Measurements from ENCODE around the gene MOSPD3. TPM values are rescaled to one million over a fixed set of nuclear protein-coding genes. Genes with fewer than 3 reads are reported as not detected.
A peak's percentile ranks its signal among the peaks of the same experiment; 100 is the strongest.

Gene MOSPD3
- total RNA-seq, 2 experiments from 2014 or later = 10.4 to 12.0 TPM

DNA sequence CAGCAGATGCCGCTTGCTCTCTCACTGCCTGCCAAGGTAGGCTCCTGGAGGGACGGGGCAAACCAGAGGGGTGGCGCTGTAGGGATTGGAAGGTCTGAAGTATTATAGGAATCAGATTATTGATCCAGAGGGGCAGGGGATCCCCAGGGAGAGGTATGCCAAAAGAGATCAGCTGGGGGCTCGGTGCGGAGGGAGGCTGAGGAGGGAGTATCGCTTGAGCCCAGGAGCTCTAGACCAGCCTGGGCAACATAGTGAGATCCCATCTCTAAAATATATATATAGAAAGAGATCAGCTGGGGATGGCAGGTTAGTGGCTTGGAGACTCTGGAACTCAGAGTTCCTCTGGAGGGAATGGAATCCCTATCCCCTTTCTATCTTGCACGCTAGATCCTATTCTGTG, 17.2 kb upstream of the MOSPD3 start:
- no peaks in the 10 kb centered on the region for H4K20me1 ChIP-seq (ENCODE audit: insufficient read depth, low read length)
- no TSS peak for BruUV-seq (replicated peaks)
- TF ChIP-seq EZH2phosphoT487 (IDR thresholded peaks at IDR 0.05; ENCODE audit: borderline replicate concordance, low read depth, low read length) = no peak
- TF ChIP-seq CTCF (conservative IDR thresholded peaks at IDR 0.05; ENCODE audit: low read length) = no peak
- H2AFZ ChIP-seq (ENCODE audit: low read length) = no peak overlapping the region
- H3K4me1 ChIP-seq (ENCODE audit: insufficient read depth, low read length, poor library complexity, severe bottlenecking) = no peaks in the 10 kb centered on the region
- ChIA-PET CTCF (ENCODE audit: unreplicated experiment) (no interaction called here), POLR2A (interaction anchor here (0.6 to 2.2 kb wide), 2 partner anchors 10 to 13 kb away, joined by 3 to 12 read pairs; partner anchors contain the start of genes FBXO24 and LRCH4)
- H3K4me3 ChIP-seq (ENCODE audit: low read depth, low read length, poor library complexity, severe bottlenecking) = no peak overlapping the region
- intact Hi-C loops (cut with micrococcal nuclease; ENCODE audit: unreplicated experiment) = no loop called here
- no peaks in the 10 kb centered on the region for H3K79me2 ChIP-seq (ENCODE audit: insufficient read depth, low read depth, low read length)
- no peaks in the 10 kb centered on the region for H3K36me3 ChIP-seq (ENCODE audit: insufficient read depth, low read length)
- no peak overlapping the region for H3K27ac ChIP-seq (ENCODE audit: low read depth, low read length, poor library complexity, severe bottlenecking)
- no peaks in the 10 kb centered on the region for H3K9me2 ChIP-seq (ENCODE audit: insufficient read depth, low read length)
- no peak for DNase-seq (ENCODE audit: low spot score)
- no peaks in the 10 kb centered on the region for H3K9me3 ChIP-seq (ENCODE audit: low read length)
- H3K4me2 ChIP-seq (ENCODE audit: low read length) = no peak overlapping the region

- peaks cover 1% of the 10 kb centered on the region for H3K4me1 ChIP-seq (ENCODE audit: insufficient read depth, low read length, poor library complexity, severe bottlenecking)
- H4K20me1 ChIP-seq (ENCODE audit: insufficient read depth, low read length) = no peaks in the 10 kb centered on the region
- H3K79me2 ChIP-seq (ENCODE audit: insufficient read depth, low read depth, low read length) = no peaks in the 10 kb centered on the region
- H3K27ac ChIP-seq (ENCODE audit: low read depth, low read length, poor library complexity, severe bottlenecking) = no peak overlapping the region
- DNase-seq (ENCODE audit: low spot score) = no peak
- H3K4me3 ChIP-seq (ENCODE audit: low read depth, low read length, poor library complexity, severe bottlenecking) = no peak overlapping the region
- no peaks in the 10 kb centered on the region for H3K9me3 ChIP-seq (ENCODE audit: low read length)
- ChIA-PET CTCF (ENCODE audit: unreplicated experiment) (no interaction called here), POLR2A (interaction anchor here (0.6 to 1.2 kb wide), 2 partner anchors 10 to 252 kb away, joined by 4 read pairs; no protein-coding TSS in a partner anchor)
- H3K4me2 ChIP-seq (ENCODE audit: low read length) = no peak overlapping the region
- H3K36me3 ChIP-seq (ENCODE audit: insufficient read depth, low read length) = no peaks in the 10 kb centered on the region
- no peaks in the 10 kb centered on the region for H3K9me2 ChIP-seq (ENCODE audit: insufficient read depth, low read length)
- intact Hi-C loops (cut with micrococcal nuclease; ENCODE audit: unreplicated experiment) = no loop called here
- no TSS peak for BruUV-seq (replicated peaks)
- TF ChIP-seq CTCF (conservative IDR thresholded peaks at IDR 0.05; ENCODE audit: low read length) (no peak), EZH2phosphoT487 (IDR thresholded peaks at IDR 0.05; ENCODE audit: borderline replicate concordance, low read depth, low read length) (no peak)
- no peak overlapping the region for H2AFZ ChIP-seq (ENCODE audit: low read length)
These were observed 13.9 kb upstream of the MOSPD3 start for GRCh38 chr7:100598425-100598824.

DNA sequence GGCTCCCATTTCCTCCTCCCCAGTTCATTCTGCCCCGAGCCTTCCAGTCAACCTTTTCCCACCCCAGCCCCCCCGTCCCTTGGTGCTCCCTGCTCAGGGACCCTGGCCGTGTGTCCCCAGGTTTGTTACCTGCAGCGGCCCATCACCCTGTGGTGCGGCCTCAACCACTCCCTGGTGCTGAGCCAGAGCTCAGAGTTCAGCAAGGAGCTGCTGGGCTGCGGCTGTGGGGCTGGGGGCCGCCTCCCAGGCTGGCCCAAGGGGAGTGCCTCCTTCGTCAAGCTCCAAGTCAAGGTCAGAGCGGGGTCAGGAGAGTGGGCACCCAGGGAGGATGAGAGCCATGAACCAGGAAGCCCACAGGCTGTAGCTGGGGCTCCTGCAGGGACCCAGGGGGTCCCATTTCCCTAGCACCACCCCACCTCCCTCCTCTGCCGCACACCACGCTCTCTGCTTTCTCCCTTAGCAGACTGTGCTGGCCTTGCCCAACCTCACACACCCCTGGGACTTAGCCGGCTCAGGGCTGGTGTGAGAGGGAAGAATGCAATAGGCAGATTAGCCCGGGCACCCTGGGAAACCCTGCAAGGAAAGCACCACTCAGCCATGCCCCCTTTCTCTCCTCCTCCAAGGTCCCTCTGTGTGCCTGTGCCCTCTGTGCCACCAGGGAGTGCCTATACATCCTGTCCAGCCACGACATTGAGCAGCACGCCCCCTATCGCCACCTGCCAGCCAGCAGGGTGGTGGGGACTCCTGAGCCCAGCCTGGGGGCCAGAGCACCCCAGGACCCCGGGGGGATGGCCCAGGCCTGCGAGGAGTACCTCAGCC, 12.2 kb upstream of the MOSPD3 start:
- TF ChIP-seq CTCF (conservative IDR thresholded peaks at IDR 0.05; ENCODE audit: low read length) = peak; percentile 74
- TF ChIP-seq EZH2phosphoT487 (IDR thresholded peaks at IDR 0.05; ENCODE audit: borderline replicate concordance, low read depth, low read length) = no peak
- Histone ChIP-seq H3K9me2 (ENCODE audit: insufficient read depth, low read length) (no peaks in the 10 kb centered on the region), H4K20me1 (ENCODE audit: insufficient read depth, low read length) (no peaks in the 10 kb centered on the region), H3K4me2 (ENCODE audit: low read length) (no peak overlapping the region), H3K27ac (ENCODE audit: low read depth, low read length, poor library complexity, severe bottlenecking) (no peak overlapping the region), H3K4me1 (ENCODE audit: insufficient read depth, low read length, poor library complexity, severe bottlenecking) (peaks cover 10% of the 10 kb centered on the region), H3K4me3 (ENCODE audit: low read depth, low read length, poor library complexity, severe bottlenecking) (no peak overlapping the region), H3K36me3 (ENCODE audit: insufficient read depth, low read length) (no peaks in the 10 kb centered on the region), H2AFZ (ENCODE audit: low read length) (no peak overlapping the region), H3K9me3 (ENCODE audit: low read length) (no peaks in the 10 kb centered on the region), H3K79me2 (ENCODE audit: insufficient read depth, low read depth, low read length) (no peaks in the 10 kb centered on the region)
- CTCF ChIA-PET (ENCODE audit: unreplicated experiment) = no interaction called here
- DNase-seq (ENCODE audit: low spot score) = peak; percentile 48
- BruUV-seq (replicated peaks) = no TSS peak
- intact Hi-C loops (cut with micrococcal nuclease; ENCODE audit: unreplicated experiment) = no loop called here
- POLR2A ChIA-PET = interaction anchor here (0.7 kb wide), 1 partner anchor 1953 kb away, joined by 9 read pairs; no protein-coding TSS in a partner anchor

All from OCI-LY7 (cell line).